ENCODE measurements around the gene PKMYT1.

DNA sequence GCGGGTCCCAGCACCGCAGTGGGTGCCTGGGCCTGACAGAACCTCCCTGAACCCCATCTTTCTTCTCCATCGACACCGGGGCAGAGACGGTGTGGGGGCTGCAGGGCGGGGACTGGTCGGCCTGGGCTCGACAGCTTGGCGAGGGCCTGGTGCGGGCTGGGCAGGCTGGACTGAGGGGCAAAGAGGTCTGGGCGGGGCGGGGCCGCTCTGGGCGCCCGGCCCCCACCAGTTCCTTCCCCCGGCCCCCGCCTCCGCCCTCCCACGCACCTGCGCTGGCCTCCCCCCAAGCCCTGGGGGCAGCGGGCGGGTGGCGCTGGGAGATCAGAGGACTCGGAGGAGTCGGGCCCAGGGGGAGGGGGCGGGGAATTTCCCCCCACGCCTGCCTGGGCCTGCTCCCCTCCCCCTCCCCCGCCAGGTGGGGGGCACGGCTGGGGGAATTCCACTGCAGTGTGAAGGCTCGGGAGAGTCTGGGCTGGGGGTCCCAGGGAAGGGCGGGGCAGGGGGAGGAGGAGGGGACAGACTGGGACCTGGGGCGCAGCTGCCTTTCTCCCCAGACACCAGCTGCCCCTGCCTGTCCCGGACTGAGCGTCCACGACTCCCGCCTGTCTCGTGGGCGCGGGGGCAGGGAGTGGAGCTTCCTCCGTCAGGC lies 17.0 kb downstream of the PKMYT1 start:
- TF ChIP-seq, protein P1, sequence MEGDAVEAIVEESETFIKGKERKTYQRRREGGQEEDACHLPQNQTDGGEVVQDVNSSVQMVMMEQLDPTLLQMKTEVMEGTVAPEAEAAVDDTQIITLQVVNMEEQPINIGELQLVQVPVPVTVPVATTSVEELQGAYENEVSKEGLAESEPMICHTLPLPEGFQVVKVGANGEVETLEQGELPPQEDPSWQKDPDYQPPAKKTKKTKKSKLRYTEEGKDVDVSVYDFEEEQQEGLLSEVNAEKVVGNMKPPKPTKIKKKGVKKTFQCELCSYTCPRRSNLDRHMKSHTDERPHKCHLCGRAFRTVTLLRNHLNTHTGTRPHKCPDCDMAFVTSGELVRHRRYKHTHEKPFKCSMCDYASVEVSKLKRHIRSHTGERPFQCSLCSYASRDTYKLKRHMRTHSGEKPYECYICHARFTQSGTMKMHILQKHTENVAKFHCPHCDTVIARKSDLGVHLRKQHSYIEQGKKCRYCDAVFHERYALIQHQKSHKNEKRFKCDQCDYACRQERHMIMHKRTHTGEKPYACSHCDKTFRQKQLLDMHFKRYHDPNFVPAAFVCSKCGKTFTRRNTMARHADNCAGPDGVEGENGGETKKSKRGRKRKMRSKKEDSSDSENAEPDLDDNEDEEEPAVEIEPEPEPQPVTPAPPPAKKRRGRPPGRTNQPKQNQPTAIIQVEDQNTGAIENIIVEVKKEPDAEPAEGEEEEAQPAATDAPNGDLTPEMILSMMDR (IDR thresholded peaks at IDR 0.05; ENCODE audit: poor library complexity): no peak
- TF ChIP-seq EZH2phosphoT487 (IDR thresholded peaks at IDR 0.05; ENCODE audit: low read depth, severe bottlenecking, unreplicated experiment) (peak; percentile 13), EZH2 (IDR thresholded peaks at IDR 0.05; ENCODE audit: borderline replicate concordance) (peak; percentile 26)

Measured in hepatocyte (in vitro differentiated cells).